MG63 (cell line): ENCODE results near the gene BHLHE41. TPM values are rescaled to one million over a fixed set of nuclear protein-coding genes. Genes with fewer than 3 reads are reported as not detected.

Experiments
- DNase-seq: peaks from one replicate; pipeline ENCODE4 v3.0.0-alpha.2; 2020
- H3K27me3 ChIP-seq: fragments of 250-450 bp; sonication (Bioruptor Pico); 2 replicates; pipeline ENCODE4 v1.5.1; 2020; ENCODE audit warnings: mild to moderate bottlenecking, moderate library complexity
- H3K36me3 ChIP-seq: fragments of 250-450 bp; sonication (Bioruptor Pico); 2 replicates; pipeline ENCODE4 v1.5.1; 2020; ENCODE audit warnings: mild to moderate bottlenecking, moderate library complexity
- H3K4me3 ChIP-seq: fragments of 250-450 bp; sonication (Bioruptor Pico); 2 replicates; pipeline ENCODE4 v1.5.1; 2020; ENCODE audit warnings: mild to moderate bottlenecking, moderate library complexity
- H3K9me3 ChIP-seq: fragments of 250-450 bp; sonication (Bioruptor Pico); 2 replicates; pipeline ENCODE4 v1.5.1; 2020; ENCODE audit warnings: mild to moderate bottlenecking, moderate library complexity
- total RNA-seq: library from RNA; depleted of rRNA; stranded (reverse); fragments of >200 nt; shearing (Covaris generic); gene quantifications from 2 replicates; pipeline ENCODE4 v1.2.3, GENCODE V29; 2014; ENCODE audit warnings: low replicate concordance

Gene BHLHE41
- total RNA-seq, 1 experiment from 2014 or later = 0.03 TPM

GRCh38 chr12:26101763-26102162 is 23.1 kb downstream of the BHLHE41 start:
- no peak for DNase-seq
- Histone ChIP-seq H3K4me3 (no peak overlapping the region), H3K36me3 (no peaks in the 10 kb centered on the region), H3K9me3 (no peaks in the 10 kb centered on the region), H3K27me3 (no peaks in the 10 kb centered on the region)

GRCh38 chr12:26101350-26101734 is 23.5 kb downstream of the BHLHE41 start:
- no peaks in the 10 kb centered on the region for H3K27me3 ChIP-seq
- DNase-seq = no peak
- H3K9me3 ChIP-seq = no peaks in the 10 kb centered on the region
- no peak overlapping the region for H3K4me3 ChIP-seq
- no peaks in the 10 kb centered on the region for H3K36me3 ChIP-seq

- no peak overlapping the region for H3K4me3 ChIP-seq
- H3K27me3 ChIP-seq = no peaks in the 10 kb centered on the region
- H3K36me3 ChIP-seq = no peaks in the 10 kb centered on the region
- no peaks in the 10 kb centered on the region for H3K9me3 ChIP-seq
- no peak for DNase-seq
Measured at GRCh38 chr12:26100666-26101349, 24.0 kb downstream of the BHLHE41 start.

GRCh38 chr12:26097046-26097878 is 27.6 kb downstream of the BHLHE41 start:
- H3K27me3 ChIP-seq = no peaks in the 10 kb centered on the region
- DNase-seq = peak; percentile 61
- H3K9me3 ChIP-seq = no peaks in the 10 kb centered on the region
- H3K4me3 ChIP-seq = no peak overlapping the region
- H3K36me3 ChIP-seq = no peaks in the 10 kb centered on the region

- DNase-seq = no peak
- no peak overlapping the region for H3K4me3 ChIP-seq
- H3K9me3 ChIP-seq = no peaks in the 10 kb centered on the region
- no peaks in the 10 kb centered on the region for H3K27me3 ChIP-seq
- no peaks in the 10 kb centered on the region for H3K36me3 ChIP-seq
Measured at GRCh38 chr12:26096036-26096435, 28.8 kb downstream of the BHLHE41 start.

DNA sequence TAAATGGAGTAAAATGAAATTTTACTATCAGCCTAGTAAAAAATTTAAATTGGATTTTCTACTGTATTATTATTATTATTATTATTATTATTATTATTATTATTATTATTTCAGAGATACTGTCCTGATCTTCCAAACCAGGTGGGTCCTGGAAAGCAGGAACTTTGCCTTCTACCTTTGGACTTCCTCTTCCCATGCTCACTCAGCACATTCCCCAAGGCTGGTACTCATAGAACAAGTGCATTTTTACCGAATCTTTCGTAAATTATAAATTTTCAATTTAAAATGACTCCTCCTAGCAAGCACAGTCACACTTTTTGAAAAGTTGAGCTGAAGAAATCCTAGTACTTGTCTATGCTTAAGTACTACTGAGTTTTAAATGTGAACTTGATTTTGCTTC is 29.7 kb downstream of the BHLHE41 start:
- no peak for DNase-seq
- H3K4me3 ChIP-seq = no peak overlapping the region
- H3K36me3 ChIP-seq = no peaks in the 10 kb centered on the region
- no peaks in the 10 kb centered on the region for H3K27me3 ChIP-seq
- no peaks in the 10 kb centered on the region for H3K9me3 ChIP-seq

GRCh38 chr12:26092346-26093105 is 32.3 kb downstream of the BHLHE41 start:
- no peaks in the 10 kb centered on the region for H3K9me3 ChIP-seq
- DNase-seq = no peak
- no peaks in the 10 kb centered on the region for H3K27me3 ChIP-seq
- no peak overlapping the region for H3K4me3 ChIP-seq
- H3K36me3 ChIP-seq = no peaks in the 10 kb centered on the region

- Histone ChIP-seq H3K27me3 (no peaks in the 10 kb centered on the region), H3K4me3 (no peak overlapping the region), H3K36me3 (no peaks in the 10 kb centered on the region), H3K9me3 (no peaks in the 10 kb centered on the region)
- DNase-seq = no peak
Measured at GRCh38 chr12:26091822-26092221, 33.0 kb downstream of the BHLHE41 start.

- no peak overlapping the region for H3K4me3 ChIP-seq
- H3K9me3 ChIP-seq = no peaks in the 10 kb centered on the region
- H3K27me3 ChIP-seq = no peaks in the 10 kb centered on the region
- H3K36me3 ChIP-seq = no peaks in the 10 kb centered on the region
- DNase-seq = no peak
Measured at GRCh38 chr12:26090836-26091510, 33.9 kb downstream of the BHLHE41 start.

DNA sequence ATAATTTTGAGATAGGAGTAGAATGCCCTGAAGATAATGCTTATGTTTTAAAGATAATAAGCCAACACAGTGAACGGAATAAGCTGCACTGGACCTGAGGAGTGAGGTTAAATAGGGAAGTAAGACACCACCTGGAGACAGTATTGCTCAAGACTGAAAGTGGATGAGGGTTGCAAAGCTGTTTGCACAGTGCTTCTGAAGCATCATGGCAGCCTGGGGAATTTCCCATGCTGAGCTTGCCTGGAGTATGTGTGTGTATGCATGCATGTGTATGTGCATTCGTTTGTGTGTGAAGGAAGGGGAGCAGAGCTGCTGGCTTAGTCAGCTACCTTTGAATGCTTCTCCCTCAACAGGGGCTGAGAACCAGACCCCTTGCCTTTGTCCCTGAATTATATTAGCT is 35.8 kb downstream of the BHLHE41 start:
- H3K36me3 ChIP-seq = no peaks in the 10 kb centered on the region

GRCh38 chr12:26086936-26087335 is 37.9 kb downstream of the BHLHE41 start:
- H3K36me3 ChIP-seq = no peaks in the 10 kb centered on the region
- no peaks in the 10 kb centered on the region for H3K27me3 ChIP-seq
- H3K4me3 ChIP-seq = no peak overlapping the region
- DNase-seq = no peak
- no peaks in the 10 kb centered on the region; the same call in 1 of the 2 replicates for H3K9me3 ChIP-seq

More for the DNA sequence above, 35.8 kb downstream of the BHLHE41 start:
- Histone ChIP-seq H3K27me3 (no peaks in the 10 kb centered on the region), H3K9me3 (no peaks in the 10 kb centered on the region), H3K4me3 (no peak overlapping the region)
- DNase-seq = no peak

DNA sequence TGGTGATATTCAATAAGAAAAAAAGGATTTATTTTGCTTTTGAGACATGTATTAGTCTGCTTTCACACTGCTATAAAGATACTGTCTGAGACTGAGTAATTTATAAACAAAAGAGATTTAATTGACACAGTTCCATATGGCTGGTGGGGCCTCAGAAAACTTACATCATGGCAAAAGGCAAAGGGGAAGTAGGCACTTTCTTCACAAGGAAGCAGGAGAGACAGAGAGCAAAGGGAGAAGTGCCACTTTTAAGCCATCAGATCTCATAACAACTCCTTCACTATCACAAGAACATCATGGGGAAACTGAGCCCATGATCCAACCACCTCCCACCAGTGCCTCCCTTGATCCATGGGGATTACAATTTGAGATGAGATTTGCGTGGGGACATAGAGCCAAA is 43.9 kb downstream of the BHLHE41 start:
- no peak overlapping the region for H3K4me3 ChIP-seq
- no peak for DNase-seq
- no peaks in the 10 kb centered on the region for H3K27me3 ChIP-seq
- no peaks in the 10 kb centered on the region for H3K36me3 ChIP-seq
- H3K9me3 ChIP-seq = no peaks in the 10 kb centered on the region; the same call in 1 of the 2 replicates

GRCh38 chr12:26077915-26078702 is 46.7 kb downstream of the BHLHE41 start:
- H3K27me3 ChIP-seq = no peaks in the 10 kb centered on the region
- no peak overlapping the region for H3K4me3 ChIP-seq
- H3K36me3 ChIP-seq = no peaks in the 10 kb centered on the region
- DNase-seq = no peak
- no peaks in the 10 kb centered on the region; the same call in 1 of the 2 replicates for H3K9me3 ChIP-seq
